ENCODE measurements around the gene CD96.

GRCh38 chr3:111506435-111506834 is 35.6 kb upstream of the CD96 start:
- TF ChIP-seq, protein P1, sequence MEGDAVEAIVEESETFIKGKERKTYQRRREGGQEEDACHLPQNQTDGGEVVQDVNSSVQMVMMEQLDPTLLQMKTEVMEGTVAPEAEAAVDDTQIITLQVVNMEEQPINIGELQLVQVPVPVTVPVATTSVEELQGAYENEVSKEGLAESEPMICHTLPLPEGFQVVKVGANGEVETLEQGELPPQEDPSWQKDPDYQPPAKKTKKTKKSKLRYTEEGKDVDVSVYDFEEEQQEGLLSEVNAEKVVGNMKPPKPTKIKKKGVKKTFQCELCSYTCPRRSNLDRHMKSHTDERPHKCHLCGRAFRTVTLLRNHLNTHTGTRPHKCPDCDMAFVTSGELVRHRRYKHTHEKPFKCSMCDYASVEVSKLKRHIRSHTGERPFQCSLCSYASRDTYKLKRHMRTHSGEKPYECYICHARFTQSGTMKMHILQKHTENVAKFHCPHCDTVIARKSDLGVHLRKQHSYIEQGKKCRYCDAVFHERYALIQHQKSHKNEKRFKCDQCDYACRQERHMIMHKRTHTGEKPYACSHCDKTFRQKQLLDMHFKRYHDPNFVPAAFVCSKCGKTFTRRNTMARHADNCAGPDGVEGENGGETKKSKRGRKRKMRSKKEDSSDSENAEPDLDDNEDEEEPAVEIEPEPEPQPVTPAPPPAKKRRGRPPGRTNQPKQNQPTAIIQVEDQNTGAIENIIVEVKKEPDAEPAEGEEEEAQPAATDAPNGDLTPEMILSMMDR (IDR thresholded peaks at IDR 0.05; ENCODE audit: extremely low read depth in 1 of 2, insufficient read depth in 1 of 2, low read depth in 1 of 2, low read length in 2 of 2), result no peak
- TF ChIP-seq EZH2 (IDR thresholded peaks at IDR 0.05; ENCODE audit: borderline replicate concordance, low read depth, low read length, severe bottlenecking), result no peak

Data from endothelial cell of umbilical vein (primary cell).